ENCODE data around the gene SLC7A9. TPM values are rescaled to one million over a fixed set of nuclear protein-coding genes. Genes with fewer than 3 reads are reported as not detected.

The SLC7A9 gene
- total and polyA plus RNA-seq, 2 donors (not counting 1 experiment from before 2014, with no cell fraction given), result 0.17 TPM; not detected in 1

DNA sequence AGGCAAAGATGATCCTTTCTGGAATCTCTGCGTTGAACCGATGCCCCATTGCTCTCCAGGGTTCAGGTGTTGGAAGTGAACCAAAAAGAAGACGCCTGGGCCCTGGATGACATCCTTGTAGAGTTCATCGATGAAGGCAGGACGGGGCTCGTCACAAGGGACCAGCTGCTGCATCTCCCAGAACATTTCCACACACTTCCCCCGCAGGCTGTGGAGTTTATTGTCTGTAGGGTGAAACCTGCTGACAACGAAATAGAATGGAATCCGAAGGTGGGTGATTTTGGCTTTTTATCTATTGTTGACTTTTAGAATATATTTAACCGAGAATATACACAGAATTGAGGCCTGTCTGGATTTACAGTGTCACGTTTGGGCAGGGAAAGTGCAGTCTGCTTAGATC lies 58.4 kb downstream of the SLC7A9 start:
- no peak for DNase-seq (ENCODE audit: low read depth in 2 of 2)
- H4K20me1 ChIP-seq (ENCODE audit: control insufficient read depth, extremely low read depth, insufficient read depth, low read length), result no peaks in the 10 kb centered on the region
- no peak overlapping the region for H3K4me2 ChIP-seq (ENCODE audit: extremely low read depth, insufficient read depth, low read length)
- H3K4me1 ChIP-seq (ENCODE audit: control insufficient read depth, extremely low read depth, insufficient read depth, low read length), result no peaks in the 10 kb centered on the region
- H3K36me3 ChIP-seq (ENCODE audit: control insufficient read depth, insufficient read depth, low read length), result no peaks in the 10 kb centered on the region
- no peaks in the 10 kb centered on the region for H3K9me3 ChIP-seq (ENCODE audit: control insufficient read depth, insufficient read depth, low read depth, low read length)
- no peak overlapping the region for H2AFZ ChIP-seq (ENCODE audit: low read length)
- no peak overlapping the region for H3K27ac ChIP-seq (ENCODE audit: insufficient read depth, low read length)
- no peaks in the 10 kb centered on the region for H3K27me3 ChIP-seq (ENCODE audit: control insufficient read depth, insufficient read depth, low read length)
- no peaks in the 10 kb centered on the region for H3K79me2 ChIP-seq (ENCODE audit: control insufficient read depth, insufficient read depth, low read length)
- H3K4me3 ChIP-seq (replicated peaks in 1 of 4; ENCODE audit: control extremely low read depth in 1 of 4, insufficient read depth in 1 of 4, low read depth in 3 of 4, low read length in 4 of 4), result no peak overlapping the region
- TF ChIP-seq, protein P1, sequence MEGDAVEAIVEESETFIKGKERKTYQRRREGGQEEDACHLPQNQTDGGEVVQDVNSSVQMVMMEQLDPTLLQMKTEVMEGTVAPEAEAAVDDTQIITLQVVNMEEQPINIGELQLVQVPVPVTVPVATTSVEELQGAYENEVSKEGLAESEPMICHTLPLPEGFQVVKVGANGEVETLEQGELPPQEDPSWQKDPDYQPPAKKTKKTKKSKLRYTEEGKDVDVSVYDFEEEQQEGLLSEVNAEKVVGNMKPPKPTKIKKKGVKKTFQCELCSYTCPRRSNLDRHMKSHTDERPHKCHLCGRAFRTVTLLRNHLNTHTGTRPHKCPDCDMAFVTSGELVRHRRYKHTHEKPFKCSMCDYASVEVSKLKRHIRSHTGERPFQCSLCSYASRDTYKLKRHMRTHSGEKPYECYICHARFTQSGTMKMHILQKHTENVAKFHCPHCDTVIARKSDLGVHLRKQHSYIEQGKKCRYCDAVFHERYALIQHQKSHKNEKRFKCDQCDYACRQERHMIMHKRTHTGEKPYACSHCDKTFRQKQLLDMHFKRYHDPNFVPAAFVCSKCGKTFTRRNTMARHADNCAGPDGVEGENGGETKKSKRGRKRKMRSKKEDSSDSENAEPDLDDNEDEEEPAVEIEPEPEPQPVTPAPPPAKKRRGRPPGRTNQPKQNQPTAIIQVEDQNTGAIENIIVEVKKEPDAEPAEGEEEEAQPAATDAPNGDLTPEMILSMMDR (conservative IDR thresholded peaks at IDR 0.05 in 1 of 2, IDR thresholded peaks at IDR 0.05 in 1 of 2; ENCODE audit: low read depth in 1 of 2, low read length in 2 of 2), result no peak
- no peak for TF ChIP-seq EZH2 (IDR thresholded peaks at IDR 0.05; ENCODE audit: low read length, missing control alignments)
- H3K9ac ChIP-seq (ENCODE audit: insufficient read depth, low read length), result no peak overlapping the region

DNA sequence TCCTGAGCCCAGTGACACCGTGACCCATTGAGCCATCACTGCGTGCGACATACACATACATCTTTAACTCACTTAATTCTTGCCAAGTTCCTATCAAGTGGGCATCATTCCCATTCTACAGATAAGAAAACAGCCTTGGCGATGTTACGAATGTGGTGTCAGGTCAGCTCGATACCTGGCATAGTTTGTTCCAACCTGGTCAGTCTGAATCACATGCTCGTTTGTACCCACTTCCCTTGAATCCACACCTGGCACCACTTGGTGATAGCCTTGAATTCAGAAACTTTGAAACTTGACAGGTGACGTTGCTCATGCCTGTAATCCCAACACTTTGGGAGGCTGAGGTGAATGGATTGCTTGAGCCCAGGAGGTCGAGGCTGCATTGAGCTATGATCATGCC lies 59.1 kb downstream of the SLC7A9 start:
- Histone ChIP-seq H3K4me3 (replicated peaks in 1 of 4; ENCODE audit: control extremely low read depth in 1 of 4, insufficient read depth in 1 of 4, low read depth in 3 of 4, low read length in 4 of 4) (no peak overlapping the region), H3K27ac (ENCODE audit: insufficient read depth, low read length) (no peak overlapping the region), H3K36me3 (ENCODE audit: control insufficient read depth, insufficient read depth, low read length) (no peaks in the 10 kb centered on the region), H3K79me2 (ENCODE audit: control insufficient read depth, insufficient read depth, low read length) (no peaks in the 10 kb centered on the region), H3K4me2 (ENCODE audit: extremely low read depth, insufficient read depth, low read length) (no peak overlapping the region), H3K9me3 (ENCODE audit: control insufficient read depth, insufficient read depth, low read depth, low read length) (no peaks in the 10 kb centered on the region), H2AFZ (ENCODE audit: low read length) (no peak overlapping the region), H3K4me1 (ENCODE audit: control insufficient read depth, extremely low read depth, insufficient read depth, low read length) (no peaks in the 10 kb centered on the region), H4K20me1 (ENCODE audit: control insufficient read depth, extremely low read depth, insufficient read depth, low read length) (no peaks in the 10 kb centered on the region), H3K27me3 (ENCODE audit: control insufficient read depth, insufficient read depth, low read length) (no peaks in the 10 kb centered on the region), H3K9ac (ENCODE audit: insufficient read depth, low read length) (no peak overlapping the region)
- no peak for DNase-seq (ENCODE audit: low read depth in 2 of 2)
- TF ChIP-seq EZH2 (IDR thresholded peaks at IDR 0.05; ENCODE audit: low read length, missing control alignments), result no peak
- TF ChIP-seq, protein P1 (conservative IDR thresholded peaks at IDR 0.05 in 1 of 2, IDR thresholded peaks at IDR 0.05 in 1 of 2; ENCODE audit: low read depth in 1 of 2, low read length in 2 of 2), result no peak

DNA sequence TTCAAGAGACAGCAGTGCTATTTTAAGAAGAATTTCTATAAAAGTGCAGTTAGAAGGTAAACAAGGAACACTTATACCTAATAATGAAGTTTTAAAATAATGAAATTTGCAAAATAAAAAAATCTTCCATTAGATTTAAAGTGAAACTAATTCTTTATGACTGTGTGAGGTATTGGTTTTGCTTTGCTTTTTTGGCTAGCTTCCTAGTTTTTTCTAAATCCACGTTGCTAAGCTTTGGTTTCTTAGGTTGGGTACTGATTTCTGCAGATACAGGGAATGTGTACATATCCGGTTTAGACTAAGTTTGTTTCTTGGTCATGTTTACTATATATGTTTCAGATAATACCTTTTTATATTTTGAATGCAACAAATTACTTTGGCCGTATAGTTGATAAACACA lies 59.8 kb downstream of the SLC7A9 start:
- Histone ChIP-seq H3K9me3 (ENCODE audit: control insufficient read depth, insufficient read depth, low read depth, low read length) (no peaks in the 10 kb centered on the region), H2AFZ (ENCODE audit: low read length) (no peak overlapping the region), H3K9ac (ENCODE audit: insufficient read depth, low read length) (no peak overlapping the region), H4K20me1 (ENCODE audit: control insufficient read depth, extremely low read depth, insufficient read depth, low read length) (no peaks in the 10 kb centered on the region), H3K4me2 (ENCODE audit: extremely low read depth, insufficient read depth, low read length) (no peak overlapping the region), H3K79me2 (ENCODE audit: control insufficient read depth, insufficient read depth, low read length) (no peaks in the 10 kb centered on the region), H3K36me3 (ENCODE audit: control insufficient read depth, insufficient read depth, low read length) (no peaks in the 10 kb centered on the region), H3K4me1 (ENCODE audit: control insufficient read depth, extremely low read depth, insufficient read depth, low read length) (no peaks in the 10 kb centered on the region), H3K4me3 (replicated peaks in 1 of 4; ENCODE audit: control extremely low read depth in 1 of 4, insufficient read depth in 1 of 4, low read depth in 3 of 4, low read length in 4 of 4) (no peak overlapping the region), H3K27ac (ENCODE audit: insufficient read depth, low read length) (no peak overlapping the region), H3K27me3 (ENCODE audit: control insufficient read depth, insufficient read depth, low read length) (no peaks in the 10 kb centered on the region)
- TF ChIP-seq, protein P1 (conservative IDR thresholded peaks at IDR 0.05 in 1 of 2, IDR thresholded peaks at IDR 0.05 in 1 of 2; ENCODE audit: low read depth in 1 of 2, low read length in 2 of 2), result no peak
- TF ChIP-seq EZH2 (IDR thresholded peaks at IDR 0.05; ENCODE audit: low read length, missing control alignments), result no peak
- DNase-seq (ENCODE audit: low read depth in 2 of 2), result no peak
